Pulmonary artery endothelial cell (primary cell): ENCODE results near the gene PRSS36. TPM values are rescaled to one million over a fixed set of nuclear protein-coding genes. Genes with fewer than 3 reads are reported as not detected.
"Not testable (repeated sequence)": the region's sequence is repeated elsewhere in the genome, so short reads cannot be mapped to it uniquely, and the experiment has no call there.

Experiments used
- DNase-seq: peaks from one replicate; pipeline ENCODE4 v3.0.0-alpha.2; 2011; ENCODE audit warnings: low read depth, low spot score
- total RNA-seq: library from RNA; depleted of rRNA; stranded (reverse); fragments of >200 nt; gene quantifications from 2 replicates; pipeline ENCODE4 v1.2.3, GENCODE V29; 2014

PRSS36 gene
- 0.40 and 0.49 TPM in 2 replicates for total RNA-seq

GRCh38 chr16:31149894-31150890 is at the start of gene PRSS36:
PRSS36 (minus strand) TSS chr16:31150066; CDS start chr16:31150035, 31 bp downstream.
- DNase-seq: no peak

- DNase-seq: no peak
Observed at GRCh38 chr16:31199430-31200041, 49.7 kb upstream of the PRSS36 start.

GRCh38 chr16:31198207-31198882 is 48.5 kb upstream of the PRSS36 start:
- no peak for DNase-seq

- no peak for DNase-seq
Observed at GRCh38 chr16:31196324-31197088, 46.6 kb upstream of the PRSS36 start.

- DNase-seq: not testable (repeated sequence)
Observed at GRCh38 chr16:31195861-31196260, 46.0 kb upstream of the PRSS36 start.

GRCh38 chr16:31194898-31195297 is 45.0 kb upstream of the PRSS36 start:
- DNase-seq: no peak

GRCh38 chr16:31193874-31194273 is 44.0 kb upstream of the PRSS36 start:
- DNase-seq: no peak

GRCh38 chr16:31192856-31193642 is 43.2 kb upstream of the PRSS36 start:
- DNase-seq: no peak

GRCh38 chr16:31191697-31192428 is 42.0 kb upstream of the PRSS36 start:
- no peak for DNase-seq

GRCh38 chr16:31190818-31191444 is 41.1 kb upstream of the PRSS36 start:
- DNase-seq: no peak

GRCh38 chr16:31190061-31190460 is 40.2 kb upstream of the PRSS36 start:
- no peak for DNase-seq

GRCh38 chr16:31189412-31189778 is 39.5 kb upstream of the PRSS36 start:
- no peak for DNase-seq

- DNase-seq: no peak
Observed at GRCh38 chr16:31188450-31189411, 38.9 kb upstream of the PRSS36 start.

GRCh38 chr16:31187808-31188189 is 37.9 kb upstream of the PRSS36 start:
- no peak for DNase-seq

GRCh38 chr16:31186930-31187807 is 37.3 kb upstream of the PRSS36 start:
- DNase-seq: no peak

GRCh38 chr16:31186176-31186575 is 36.3 kb upstream of the PRSS36 start:
- DNase-seq: no peak

GRCh38 chr16:31185339-31185738 is 35.5 kb upstream of the PRSS36 start:
- no peak for DNase-seq
